ENCODE measurements around the gene QRSL1. TPM values are rescaled to one million over a fixed set of nuclear protein-coding genes. Genes with fewer than 3 reads are reported as not detected.

The QRSL1 gene, protein sequence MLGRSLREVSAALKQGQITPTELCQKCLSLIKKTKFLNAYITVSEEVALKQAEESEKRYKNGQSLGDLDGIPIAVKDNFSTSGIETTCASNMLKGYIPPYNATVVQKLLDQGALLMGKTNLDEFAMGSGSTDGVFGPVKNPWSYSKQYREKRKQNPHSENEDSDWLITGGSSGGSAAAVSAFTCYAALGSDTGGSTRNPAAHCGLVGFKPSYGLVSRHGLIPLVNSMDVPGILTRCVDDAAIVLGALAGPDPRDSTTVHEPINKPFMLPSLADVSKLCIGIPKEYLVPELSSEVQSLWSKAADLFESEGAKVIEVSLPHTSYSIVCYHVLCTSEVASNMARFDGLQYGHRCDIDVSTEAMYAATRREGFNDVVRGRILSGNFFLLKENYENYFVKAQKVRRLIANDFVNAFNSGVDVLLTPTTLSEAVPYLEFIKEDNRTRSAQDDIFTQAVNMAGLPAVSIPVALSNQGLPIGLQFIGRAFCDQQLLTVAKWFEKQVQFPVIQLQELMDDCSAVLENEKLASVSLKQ
- 13.0 TPM for total RNA-seq (2013)
- polyA plus RNA-seq (1 to 10 TPM; 5.7 to 7.8 (median 5.8) TPM), polyA minus RNA-seq (4.7 and 6.5 TPM in 2 replicates), total RNA-seq (2.8 to 15.6 (median 8.9) reads per million in 11 experiments)

DNA sequence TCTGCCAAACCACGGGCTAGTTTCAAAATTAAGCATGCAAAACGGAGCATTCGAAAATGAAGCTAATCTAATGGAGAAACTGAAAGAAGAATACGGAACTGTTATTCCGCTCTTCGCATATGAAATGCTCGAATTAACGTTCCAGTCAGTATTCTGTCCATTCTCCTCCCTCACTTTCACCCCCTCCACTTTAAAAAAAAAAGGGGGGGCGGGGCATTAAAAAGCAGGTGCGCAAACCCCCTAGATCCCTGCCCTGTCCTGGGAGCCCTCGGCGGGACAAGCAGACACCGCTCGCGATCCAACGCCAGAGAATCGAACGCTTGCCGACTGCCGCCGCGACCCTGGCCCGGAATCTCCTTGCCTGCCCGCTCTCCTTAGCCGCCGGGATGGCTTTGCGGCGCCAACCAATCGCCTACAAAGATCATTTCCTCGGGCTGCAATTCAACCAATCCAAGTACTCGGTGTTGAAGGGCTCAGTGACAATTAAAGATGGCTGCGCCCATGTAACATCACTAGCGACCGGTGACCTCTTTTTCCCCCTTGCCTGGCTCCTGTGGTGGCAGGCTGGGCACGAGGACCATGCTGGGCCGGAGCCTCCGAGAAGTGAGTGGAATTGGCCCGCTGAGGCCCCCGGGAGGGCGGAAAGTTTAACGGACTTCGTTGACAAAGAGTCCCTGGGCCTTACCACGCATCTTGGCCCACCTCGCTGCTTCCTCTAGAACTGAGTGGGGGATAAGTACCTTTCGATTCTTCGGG is at the start of gene QRSL1, which contains the start of gene RTN4IP1:
QRSL1 (plus strand) TSS at position 476 of the 756 bp plus-strand sequence; CDS start at position 580, 104 bp downstream.
RTN4IP1 (minus strand) TSS at position 396 of the 756 bp plus-strand sequence. CDS start 477 bp downstream, outside the sequence.
- DNase-seq: peak; percentile 86 to 91 (median 90)
- TF ChIP-seq, protein P1, sequence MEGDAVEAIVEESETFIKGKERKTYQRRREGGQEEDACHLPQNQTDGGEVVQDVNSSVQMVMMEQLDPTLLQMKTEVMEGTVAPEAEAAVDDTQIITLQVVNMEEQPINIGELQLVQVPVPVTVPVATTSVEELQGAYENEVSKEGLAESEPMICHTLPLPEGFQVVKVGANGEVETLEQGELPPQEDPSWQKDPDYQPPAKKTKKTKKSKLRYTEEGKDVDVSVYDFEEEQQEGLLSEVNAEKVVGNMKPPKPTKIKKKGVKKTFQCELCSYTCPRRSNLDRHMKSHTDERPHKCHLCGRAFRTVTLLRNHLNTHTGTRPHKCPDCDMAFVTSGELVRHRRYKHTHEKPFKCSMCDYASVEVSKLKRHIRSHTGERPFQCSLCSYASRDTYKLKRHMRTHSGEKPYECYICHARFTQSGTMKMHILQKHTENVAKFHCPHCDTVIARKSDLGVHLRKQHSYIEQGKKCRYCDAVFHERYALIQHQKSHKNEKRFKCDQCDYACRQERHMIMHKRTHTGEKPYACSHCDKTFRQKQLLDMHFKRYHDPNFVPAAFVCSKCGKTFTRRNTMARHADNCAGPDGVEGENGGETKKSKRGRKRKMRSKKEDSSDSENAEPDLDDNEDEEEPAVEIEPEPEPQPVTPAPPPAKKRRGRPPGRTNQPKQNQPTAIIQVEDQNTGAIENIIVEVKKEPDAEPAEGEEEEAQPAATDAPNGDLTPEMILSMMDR (IDR thresholded peaks at IDR 0.05): no peak
- peak within 1 kb of the TSS; percentile 95 for H3K4me3 Mint-ChIP-seq
- no peaks in the 10 kb centered on the region for H3K9me3 ChIP-seq (replicated peaks in 1 of 2; ENCODE audit: control insufficient read depth in 1 of 2, insufficient read depth in 1 of 2, low read length in 2 of 2)
- peak within 1 kb of the TSS; percentile 77 for H3K4me2 ChIP-seq (replicated peaks; ENCODE audit: extremely low read depth, low read length, poor library complexity, severe bottlenecking)
- H3K9me3 Mint-ChIP-seq: no peaks in the 10 kb centered on the region
- H3K27ac Mint-ChIP-seq: peak within 1 kb of the TSS; percentile 95 to 99 (median 98)
- under 1% methylated on average over 41 of the region's 46 CpGs for WGBS (ENCODE audit: insufficient coverage)
- peaks cover 17 to 22% of the 10 kb centered on the region in 2 donors for H3K4me1 ChIP-seq (ENCODE audit: control insufficient read depth in 1 of 2, insufficient read depth in 2 of 2, low read length in 2 of 2)
- H3K4me3 ChIP-seq (replicated peaks in 1 of 3; ENCODE audit: low read depth in 2 of 3, low read length in 3 of 3): peak within 1 kb of the TSS; percentile 86 to 95 (median 88)
- H3K9ac ChIP-seq (ENCODE audit: insufficient read depth, low read length, poor library complexity, severe bottlenecking): peak within 1 kb of the TSS; percentile 82
- H3K36me3 Mint-ChIP-seq: peaks cover 0 to 11% of the 10 kb centered on the region in 2 donors
- no peaks in the 10 kb centered on the region for H4K20me1 ChIP-seq (ENCODE audit: insufficient read depth, low read length)
- peak within 1 kb of the TSS; percentile 94 for H2AFZ ChIP-seq (ENCODE audit: insufficient read depth, low read depth, low read length, poor library complexity, severe bottlenecking)
- no peaks in the 10 kb centered on the region for H3K36me3 ChIP-seq (replicated peaks in 1 of 2; ENCODE audit: control insufficient read depth in 1 of 2, insufficient read depth in 2 of 2, low read length in 2 of 2)
- peak within 1 kb of the TSS; percentile 90 to 93 for H3K27ac ChIP-seq (ENCODE audit: low read depth in 1 of 2, low read length in 2 of 2)
- peaks cover 0 to 3% (median 0%) of the 10 kb centered on the region in 3 donors for H3K27me3 Mint-ChIP-seq (ENCODE audit: low read depth in 3 of 3)
- H3K27me3 ChIP-seq (ENCODE audit: control insufficient read depth in 2 of 2, insufficient read depth in 2 of 2, low read length in 2 of 2): no peaks in the 10 kb centered on the region
- intact Hi-C loops (cut with micrococcal nuclease): loop anchor here in 1 of 2 donors (5.0 kb wide), 1 partner anchor 182 kb away; no protein-coding TSS in a partner anchor
- peaks cover 54% of the 10 kb centered on the region for H3K79me2 ChIP-seq (ENCODE audit: insufficient read depth, low read length)
- H3K4me1 Mint-ChIP-seq: peaks cover 20% of the 10 kb centered on the region

DNA sequence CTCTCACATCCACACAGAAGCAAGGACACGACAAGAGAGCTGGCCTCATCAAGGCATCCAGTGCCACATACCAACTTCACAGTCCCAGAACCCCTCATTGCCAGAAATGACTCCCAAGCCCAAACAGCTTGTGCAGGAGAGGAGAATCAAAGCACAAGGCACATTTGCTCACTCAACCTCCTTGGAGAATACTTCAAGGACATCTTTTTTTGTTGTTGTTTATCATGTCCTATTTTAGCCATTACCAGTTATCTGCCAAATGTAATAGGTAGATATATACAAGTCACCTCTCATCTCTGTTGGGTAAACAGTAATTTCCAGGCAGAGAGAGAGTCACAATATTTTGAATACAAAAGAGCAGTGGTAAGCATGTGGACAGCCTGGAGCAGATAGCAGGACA is 47.9 kb upstream of the QRSL1 start:
- no peak overlapping the region for H3K4me3 Mint-ChIP-seq
- H3K9ac ChIP-seq (ENCODE audit: insufficient read depth, low read length, poor library complexity, severe bottlenecking): no peak overlapping the region
- no peaks in the 10 kb centered on the region for H3K79me2 ChIP-seq (ENCODE audit: insufficient read depth, low read length)
- H3K36me3 Mint-ChIP-seq: peaks cover 45 to 63% of the 10 kb centered on the region in 2 donors
- H2AFZ ChIP-seq (ENCODE audit: insufficient read depth, low read depth, low read length, poor library complexity, severe bottlenecking): no peak overlapping the region
- 100% methylated on average over 1 of the region's 1 CpG for WGBS (ENCODE audit: insufficient coverage)
- no peaks in the 10 kb centered on the region for H3K9me3 Mint-ChIP-seq
- no peaks in the 10 kb centered on the region for H3K4me1 Mint-ChIP-seq
- intact Hi-C loops (cut with micrococcal nuclease): loop anchor here in 1 of 2 donors (10.0 kb wide), 2 partner anchors 227 to 393 kb away; partner anchors contain the start of gene CD24
- H3K36me3 ChIP-seq (replicated peaks in 1 of 2; ENCODE audit: control insufficient read depth in 1 of 2, insufficient read depth in 2 of 2, low read length in 2 of 2): peaks cover 14 to 73% of the 10 kb centered on the region in 2 donors
- no peak overlapping the region for H3K4me2 ChIP-seq (replicated peaks; ENCODE audit: extremely low read depth, low read length, poor library complexity, severe bottlenecking)
- H3K4me1 ChIP-seq (ENCODE audit: control insufficient read depth in 1 of 2, insufficient read depth in 2 of 2, low read length in 2 of 2): no peaks in the 10 kb centered on the region
- H3K27me3 ChIP-seq (ENCODE audit: control insufficient read depth in 2 of 2, insufficient read depth in 2 of 2, low read length in 2 of 2): no peaks in the 10 kb centered on the region
- H3K27ac Mint-ChIP-seq: no peak overlapping the region
- DNase-seq: no peak
- H3K9me3 ChIP-seq (replicated peaks in 1 of 2; ENCODE audit: control insufficient read depth in 1 of 2, insufficient read depth in 1 of 2, low read length in 2 of 2): no peaks in the 10 kb centered on the region
- TF ChIP-seq, protein P1 (IDR thresholded peaks at IDR 0.05): no peak
- no peaks in the 10 kb centered on the region for H4K20me1 ChIP-seq (ENCODE audit: insufficient read depth, low read length)
- H3K27ac ChIP-seq (ENCODE audit: low read depth in 1 of 2, low read length in 2 of 2): no peak overlapping the region
- no peaks in the 10 kb centered on the region for H3K27me3 Mint-ChIP-seq (ENCODE audit: low read depth in 3 of 3)
- H3K4me3 ChIP-seq (replicated peaks in 1 of 3; ENCODE audit: low read depth in 2 of 3, low read length in 3 of 3): no peak overlapping the region

Data from CD14-positive monocyte (primary cell).